GM12878 (cell line): ENCODE measurements around the gene MRPL50. TPM values are rescaled to one million over a fixed set of nuclear protein-coding genes. Genes with fewer than 3 reads are reported as not detected.

Experiments used
- ATAC-seq: fragments of 200-7000 bp; cut with Tn5 transposase; 3 replicates; pipeline ENCODE4 v1.9.1; 2020; ENCODE audit warnings: mild to moderate bottlenecking, moderate library complexity
- BruUV-seq: library from RNA; stranded (reverse); fragments of 400-500 nt; replicated peaks from 2 replicates; lab custom pipeline; 2021; lab: Mats Ljungman, UMichigan
- CTCF ChIA-PET: fragments of 300-600 bp; sonication (Branson Sonifier 250); formaldehyde crosslinking; extraction: SDS; loops from one replicate; lab custom pipeline; 2021; ENCODE audit warnings: inconsistent platforms; lab: Yijun Ruan, JAX
- POLR2A ChIA-PET: fragments of 350-600 bp; formaldehyde crosslinking; extraction: SDS; loops from one replicate; lab custom pipeline; 2021; ENCODE audit warnings: inconsistent platforms; lab: Charles Lee
- RAD21 ChIA-PET: fragments of 300-600 bp; sonication (Branson Sonifier 250); formaldehyde crosslinking; loops from one replicate; lab custom pipeline; 2023; ENCODE audit warnings: antibody characterized with exemption; ENCODE audit not compliant: unreplicated experiment; lab: Charles Lee
- SMC1A ChIA-PET: fragments of 300-600 bp; sonication (Branson Sonifier 250); formaldehyde crosslinking; loops from one replicate; lab custom pipeline; 2023; ENCODE audit not compliant: unreplicated experiment, uncharacterized antibody; lab: Charles Lee
- DNase-seq: peaks from one replicate; pipeline ENCODE4 v3.0.0-alpha.2; 2011; ENCODE audit warnings: low read depth, low spot score
- FAIRE-seq: peaks from 3 replicates; lab custom pipeline; 2011; peaks lifted over from hg19 to GRCh38; lab: Jason Lieb, UNC
- H2AFZ ChIP-seq: 2 replicates; pipeline ENCODE4 v1.6.0; 2011; ENCODE audit warnings: low read depth, low read length, control low read depth; ENCODE audit not compliant: control insufficient read depth
- H3K27ac ChIP-seq: 2 replicates; pipeline ENCODE4 v1.5.1; 2011; ENCODE audit warnings: control low read depth; ENCODE audit not compliant: control insufficient read depth, insufficient read depth
- H3K27me3 ChIP-seq, 2 experiments: replicated peaks in 1 of 2; 2 replicates each; pipeline versions ENCODE4 v1.6.0 to v1.6.1; 2011; ENCODE audit warnings: low read length in 1 of 2; ENCODE audit not compliant: control insufficient read depth in 2 of 2, insufficient read depth in 2 of 2
- H3K36me3 ChIP-seq, 2 experiments: 2 replicates each; pipeline ENCODE4 v1.5.1; 2011; ENCODE audit warnings: low read length in 1 of 2; ENCODE audit not compliant: control insufficient read depth in 2 of 2, insufficient read depth in 2 of 2
- H3K4me1 ChIP-seq: 2 replicates; pipeline ENCODE4 v1.6.1; 2011; ENCODE audit warnings: mild to moderate bottlenecking, low read length, moderate library complexity, mixed read lengths; ENCODE audit not compliant: control insufficient read depth, insufficient read depth
- H3K4me2 ChIP-seq: 2 replicates; pipeline ENCODE4 v1.6.0; 2011; ENCODE audit warnings: control low read depth; ENCODE audit not compliant: control insufficient read depth, insufficient read depth
- H3K4me3 ChIP-seq: fragments of 200-600 bp; sonication (generic); 2 replicates; pipeline ENCODE4 v1.5.1; 2016
- H3K79me2 ChIP-seq: 2 replicates; pipeline ENCODE4 v1.6.0; 2011; ENCODE audit warnings: low read length; ENCODE audit not compliant: control insufficient read depth, insufficient read depth
- H3K9ac ChIP-seq: 2 replicates; pipeline ENCODE4 v1.8.0; 2011; ENCODE audit warnings: low read length, control low read depth, mixed read lengths; ENCODE audit not compliant: control insufficient read depth, insufficient read depth
- H3K9me3 ChIP-seq: replicated peaks from 3 replicates; pipeline ENCODE4 v1.5.1; 2011; ENCODE audit warnings: mild to moderate bottlenecking, low read length; ENCODE audit not compliant: control insufficient read depth, insufficient read depth
- H4K20me1 ChIP-seq: 2 replicates; pipeline ENCODE4 v1.6.0; 2011; ENCODE audit not compliant: control insufficient read depth, insufficient read depth
- ASH2L ChIP-seq: fragments of 300-600, 200-600 bp; sonication (generic); IDR thresholded peaks from 2 replicates; pipeline ENCODE4 v1.6.1; 2017; ENCODE audit warnings: low read depth, mild to moderate bottlenecking, borderline replicate concordance
- BHLHE40 ChIP-seq, 2 experiments: fragments of 450-650 bp in 1 of 2; IDR thresholded peaks; 2 replicates each; pipeline ENCODE4 v1.6.1; 2011 to 2017; ENCODE audit warnings: low read depth in 2 of 2, borderline replicate concordance in 1 of 2, improper control_type of control experiment in 1 of 2, low read length in 1 of 2, mild to moderate bottlenecking in 1 of 2
- CBX3 ChIP-seq: fragments of 200-600 bp; sonication (generic); IDR thresholded peaks from 2 replicates; pipeline ENCODE4 v1.6.1; 2016; ENCODE audit warnings: low read depth, borderline replicate concordance
- CHD4 ChIP-seq: fragments of 200-600 bp; sonication (generic); IDR thresholded peaks from 2 replicates; pipeline ENCODE4 v1.6.1; 2016; ENCODE audit warnings: mild to moderate bottlenecking
- CREB1 ChIP-seq: IDR thresholded peaks from 2 replicates; pipeline ENCODE4 v1.6.1; 2012; ENCODE audit warnings: low read depth, mild to moderate bottlenecking, inconsistent platforms
- MEF2B ChIP-seq: fragments of 450-650 bp; IDR thresholded peaks from 2 replicates; pipeline ENCODE4 v1.6.1; 2018; ENCODE audit warnings: mild to moderate bottlenecking, moderate library complexity; ENCODE audit not compliant: partially characterized antibody, poor library complexity, severe bottlenecking
- NFXL1 ChIP-seq: fragments of 450-650 bp; IDR thresholded peaks from 2 replicates; pipeline ENCODE4 v1.6.1; 2017; ENCODE audit warnings: antibody characterized with exemption, mild to moderate bottlenecking, borderline replicate concordance
- NRF1 ChIP-seq: conservative IDR thresholded peaks from 2 replicates; pipeline ENCODE4 v1.6.1; 2011; ENCODE audit warnings: mild to moderate bottlenecking, low read depth, low read length, improper control_type of control experiment
- PAX5 ChIP-seq: IDR thresholded peaks from 2 replicates; pipeline ENCODE4 v1.6.1; 2011; ENCODE audit warnings: low read depth, low read length, borderline replicate concordance
- RAD51 ChIP-seq: fragments of 450-650 bp; IDR thresholded peaks from 2 replicates; pipeline ENCODE4 v1.6.1; 2016; ENCODE audit warnings: moderate library complexity, mild to moderate bottlenecking, inconsistent platforms
- SMAD1 ChIP-seq: fragments of 450-650 bp; IDR thresholded peaks from 2 replicates; pipeline ENCODE4 v1.6.1; 2018; ENCODE audit warnings: mild to moderate bottlenecking, low read depth; ENCODE audit not compliant: partially characterized antibody
- SUZ12 ChIP-seq: fragments of 200-600 bp; sonication (generic); IDR thresholded peaks from one replicate; pipeline ENCODE4 v1.6.1; 2018; ENCODE audit warnings: antibody characterized with exemption, mild to moderate bottlenecking; ENCODE audit not compliant: unreplicated experiment
- WRNIP1 ChIP-seq: IDR thresholded peaks from 2 replicates; pipeline ENCODE4 v1.6.1; 2011; ENCODE audit warnings: low read depth, low read length, improper control_type of control experiment, borderline replicate concordance
- ZBED1 ChIP-seq: IDR thresholded peaks from 2 replicates; pipeline ENCODE4 v1.6.1; 2016; ENCODE audit warnings: borderline replicate concordance
- WGBS: methylation state at CpG from one replicate; pipeline ENCODE4 v1.1.6; 2016; ENCODE audit warnings: low lambda C conversion rate; ENCODE audit not compliant: insufficient replicate concordance, insufficient coverage; ENCODE audit errors: missing lambda C conversion rate; 5-methylcytosine and 5-hydroxymethylcytosine counted together
- in situ Hi-C: fragments of 300-500 bp; cut with MboI; formaldehyde crosslinking; loops from 9 replicates; pipeline ENCODE4 v1.14.3; 2018; ENCODE audit warnings: mixed read lengths
- intact Hi-C: fragments of 100-400 bp; cut with micrococcal nuclease; formaldehyde crosslinking; loops from one replicate; pipeline ENCODE4 v1.14.2; 2022; ENCODE audit not compliant: unreplicated experiment
- polyA plus RNA-seq, 11 experiments: library from polyadenylated mRNA; depleted of rRNA in 4 of 11; unstranded in 6 of 11; stranded (reverse) in 5 of 11; fragments of >200 nt; fragmentation: Nextera tagmentation in 4 of 11; fragmentation: Illumina TruSeq in 1 of 11; extraction: Ambion mirVana in 4 of 11; extraction: Trizol in 1 of 11; gene quantifications; 1 replicate in 1 of 11; 2 replicates in 10 of 11; pipeline versions ENCODE4 v1.2.1 to v1.2.3, GENCODE V29; 2011 to 2016; ENCODE audit warnings: inconsistent platforms in 2 of 11, missing spikeins in 2 of 11, low read depth in 1 of 11
- total RNA-seq, 4 experiments: library from RNA; depleted of rRNA in 3 of 4; stranded (reverse); fragments of >200 nt in 3 of 4; fragmentation: Illumina TruSeq in 1 of 4; extraction: Trizol in 1 of 4; gene quantifications; 2 replicates each; pipeline versions ENCODE4 v1.2.1 to v1.2.3, GENCODE V29; 2013 to 2021
- TF ChIP-seq, protein P1 (sequence below): IDR thresholded peaks from 2 replicates; pipeline ENCODE4 v1.6.1; 2012; ENCODE audit warnings: low read depth, low read length, improper control_type of control experiment
- TF ChIP-seq, protein P2 (sequence below), 3 experiments: IDR thresholded peaks in 2 of 3; conservative IDR thresholded peaks in 1 of 3; 2 replicates each; pipeline ENCODE4 v1.5.1; 2011; ENCODE audit warnings: low read depth in 3 of 3, low read length in 3 of 3, mild to moderate bottlenecking in 3 of 3, control low read depth in 2 of 3, moderate library complexity in 2 of 3, inconsistent platforms in 1 of 3, mixed read lengths in 1 of 3; ENCODE audit not compliant: control insufficient read depth in 2 of 3, insufficient read depth in 1 of 3; ENCODE audit errors: extremely low read depth in 1 of 3
- TF ChIP-seq, protein P3 (sequence below): fragments of 450-650 bp; IDR thresholded peaks from 2 replicates; pipeline ENCODE4 v1.6.1; 2017; ENCODE audit warnings: borderline replicate concordance
- TF ChIP-seq, protein P4 (sequence below): fragments of 450-650 bp; IDR thresholded peaks from 2 replicates; pipeline ENCODE4 v1.6.1; 2014; ENCODE audit warnings: mild to moderate bottlenecking

Gene MRPL50
- total and polyA plus RNA-seq, 10 of the 15 experiments (the other 5 are each of a cell fraction or from before 2014, with no cell fraction given), result 12.8 to 79.4 (median 27.9) TPM

DNA sequence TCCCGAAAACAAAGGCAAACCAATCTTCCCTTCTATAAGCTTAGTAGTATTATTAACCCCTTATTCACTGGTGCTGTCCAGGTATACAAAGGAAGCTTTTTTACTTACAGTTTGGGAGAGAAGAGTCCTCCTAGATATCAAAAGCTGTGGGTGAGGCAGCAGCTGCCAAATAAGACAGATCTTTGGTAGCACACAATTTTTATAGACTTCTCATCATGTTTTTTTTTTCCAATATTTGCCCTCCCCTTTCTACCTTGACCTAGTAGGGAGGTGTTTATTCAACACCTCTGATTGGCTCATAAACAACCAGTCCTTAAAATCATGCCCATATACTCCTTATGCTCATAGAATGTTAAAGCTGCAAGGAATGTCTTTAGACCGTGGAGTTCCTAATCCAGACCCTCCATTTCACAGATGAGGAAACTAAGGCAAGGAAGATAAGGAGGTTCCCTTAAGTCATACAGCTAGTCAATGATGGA, 37.2 kb upstream of the MRPL50 start, which contains the start of gene ALDOB:
Gene ALDOB, minus strand, starts transcription at position 174 of the 479 bp plus-strand sequence. CDS start 4,887 bp downstream, outside the sequence.
- no peaks in the 10 kb centered on the region for H3K9me3 ChIP-seq
- CTCF ChIA-PET, result interaction anchor here (0.8 to 1.4 kb wide), 4 partner anchors 10 to 106 kb away, joined by 3 to 5 read pairs (median 4); no protein-coding TSS in a partner anchor
- H4K20me1 ChIP-seq, result no peaks in the 10 kb centered on the region
- H3K4me2 ChIP-seq, result no peak within 1 kb of the TSS; the same call in 1 of the 2 replicates
- BruUV-seq, result no TSS peak
- RAD21 ChIA-PET, result no interaction called here
- no peaks in the 10 kb centered on the region for H3K27me3 ChIP-seq
- 2% methylated on average over 2 of the region's 2 CpGs for WGBS
- no peaks in the 10 kb centered on the region for H3K36me3 ChIP-seq
- intact Hi-C loops (no loop called here), in situ Hi-C loops (no loop called here)
- ATAC-seq (no peak), DNase-seq (no peak), FAIRE-seq (no peak)
- H3K27ac ChIP-seq, result no peak within 1 kb of the TSS
- no peak within 1 kb of the TSS for H3K9ac ChIP-seq
- no peaks in the 10 kb centered on the region for H3K4me1 ChIP-seq
- SMC1A ChIA-PET, result interaction anchor here (1.2 to 1.5 kb wide), 2 partner anchors 10 to 35 kb away, joined by 4 read pairs; no protein-coding TSS in a partner anchor
- H2AFZ ChIP-seq, result no peak within 1 kb of the TSS
- no peaks in the 10 kb centered on the region for H3K79me2 ChIP-seq
- no peak within 1 kb of the TSS for H3K4me3 ChIP-seq
- POLR2A ChIA-PET, result no interaction called here
- TF ChIP-seq CBX3, result no peak
- no peak for TF ChIP-seq ZBED1
- TF ChIP-seq NFXL1, result no peak
- TF ChIP-seq WRNIP1, result no peak
- TF ChIP-seq MEF2B, result no peak
- no peak for TF ChIP-seq ASH2L
- no peak for TF ChIP-seq PAX5
- TF ChIP-seq CHD4, result no peak
- no peak for TF ChIP-seq NRF1
- TF ChIP-seq SMAD1, result no peak
- no peak for TF ChIP-seq CREB1
- no peak for TF ChIP-seq RAD51
- TF ChIP-seq, protein P1, sequence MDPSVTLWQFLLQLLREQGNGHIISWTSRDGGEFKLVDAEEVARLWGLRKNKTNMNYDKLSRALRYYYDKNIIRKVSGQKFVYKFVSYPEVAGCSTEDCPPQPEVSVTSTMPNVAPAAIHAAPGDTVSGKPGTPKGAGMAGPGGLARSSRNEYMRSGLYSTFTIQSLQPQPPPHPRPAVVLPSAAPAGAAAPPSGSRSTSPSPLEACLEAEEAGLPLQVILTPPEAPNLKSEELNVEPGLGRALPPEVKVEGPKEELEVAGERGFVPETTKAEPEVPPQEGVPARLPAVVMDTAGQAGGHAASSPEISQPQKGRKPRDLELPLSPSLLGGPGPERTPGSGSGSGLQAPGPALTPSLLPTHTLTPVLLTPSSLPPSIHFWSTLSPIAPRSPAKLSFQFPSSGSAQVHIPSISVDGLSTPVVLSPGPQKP, result no peak
- TF ChIP-seq SUZ12, result no peak
- TF ChIP-seq, protein P2, sequence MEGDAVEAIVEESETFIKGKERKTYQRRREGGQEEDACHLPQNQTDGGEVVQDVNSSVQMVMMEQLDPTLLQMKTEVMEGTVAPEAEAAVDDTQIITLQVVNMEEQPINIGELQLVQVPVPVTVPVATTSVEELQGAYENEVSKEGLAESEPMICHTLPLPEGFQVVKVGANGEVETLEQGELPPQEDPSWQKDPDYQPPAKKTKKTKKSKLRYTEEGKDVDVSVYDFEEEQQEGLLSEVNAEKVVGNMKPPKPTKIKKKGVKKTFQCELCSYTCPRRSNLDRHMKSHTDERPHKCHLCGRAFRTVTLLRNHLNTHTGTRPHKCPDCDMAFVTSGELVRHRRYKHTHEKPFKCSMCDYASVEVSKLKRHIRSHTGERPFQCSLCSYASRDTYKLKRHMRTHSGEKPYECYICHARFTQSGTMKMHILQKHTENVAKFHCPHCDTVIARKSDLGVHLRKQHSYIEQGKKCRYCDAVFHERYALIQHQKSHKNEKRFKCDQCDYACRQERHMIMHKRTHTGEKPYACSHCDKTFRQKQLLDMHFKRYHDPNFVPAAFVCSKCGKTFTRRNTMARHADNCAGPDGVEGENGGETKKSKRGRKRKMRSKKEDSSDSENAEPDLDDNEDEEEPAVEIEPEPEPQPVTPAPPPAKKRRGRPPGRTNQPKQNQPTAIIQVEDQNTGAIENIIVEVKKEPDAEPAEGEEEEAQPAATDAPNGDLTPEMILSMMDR (IDR thresholded peaks at IDR 0.05 in 2 of 3, conservative IDR thresholded peaks at IDR 0.05 in 1 of 3; ENCODE audit: control insufficient read depth in 2 of 3, extremely low read depth in 1 of 3, insufficient read depth in 1 of 3, low read depth in 3 of 3, low read length in 3 of 3), result no peak
- TF ChIP-seq, protein P3, sequence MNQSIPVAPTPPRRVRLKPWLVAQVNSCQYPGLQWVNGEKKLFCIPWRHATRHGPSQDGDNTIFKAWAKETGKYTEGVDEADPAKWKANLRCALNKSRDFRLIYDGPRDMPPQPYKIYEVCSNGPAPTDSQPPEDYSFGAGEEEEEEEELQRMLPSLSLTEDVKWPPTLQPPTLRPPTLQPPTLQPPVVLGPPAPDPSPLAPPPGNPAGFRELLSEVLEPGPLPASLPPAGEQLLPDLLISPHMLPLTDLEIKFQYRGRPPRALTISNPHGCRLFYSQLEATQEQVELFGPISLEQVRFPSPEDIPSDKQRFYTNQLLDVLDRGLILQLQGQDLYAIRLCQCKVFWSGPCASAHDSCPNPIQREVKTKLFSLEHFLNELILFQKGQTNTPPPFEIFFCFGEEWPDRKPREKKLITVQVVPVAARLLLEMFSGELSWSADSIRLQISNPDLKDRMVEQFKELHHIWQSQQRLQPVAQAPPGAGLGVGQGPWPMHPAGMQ, result no peak
- TF ChIP-seq BHLHE40 (IDR thresholded peaks at IDR 0.05; ENCODE audit: borderline replicate concordance in 1 of 2, low read depth in 2 of 2, low read length in 1 of 2), result no peak
- TF ChIP-seq, protein P4, sequence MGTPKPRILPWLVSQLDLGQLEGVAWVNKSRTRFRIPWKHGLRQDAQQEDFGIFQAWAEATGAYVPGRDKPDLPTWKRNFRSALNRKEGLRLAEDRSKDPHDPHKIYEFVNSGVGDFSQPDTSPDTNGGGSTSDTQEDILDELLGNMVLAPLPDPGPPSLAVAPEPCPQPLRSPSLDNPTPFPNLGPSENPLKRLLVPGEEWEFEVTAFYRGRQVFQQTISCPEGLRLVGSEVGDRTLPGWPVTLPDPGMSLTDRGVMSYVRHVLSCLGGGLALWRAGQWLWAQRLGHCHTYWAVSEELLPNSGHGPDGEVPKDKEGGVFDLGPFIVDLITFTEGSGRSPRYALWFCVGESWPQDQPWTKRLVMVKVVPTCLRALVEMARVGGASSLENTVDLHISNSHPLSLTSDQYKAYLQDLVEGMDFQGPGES, result no peak
